ENCODE measurements around the gene FZD8.

FZD8 gene

DNA sequence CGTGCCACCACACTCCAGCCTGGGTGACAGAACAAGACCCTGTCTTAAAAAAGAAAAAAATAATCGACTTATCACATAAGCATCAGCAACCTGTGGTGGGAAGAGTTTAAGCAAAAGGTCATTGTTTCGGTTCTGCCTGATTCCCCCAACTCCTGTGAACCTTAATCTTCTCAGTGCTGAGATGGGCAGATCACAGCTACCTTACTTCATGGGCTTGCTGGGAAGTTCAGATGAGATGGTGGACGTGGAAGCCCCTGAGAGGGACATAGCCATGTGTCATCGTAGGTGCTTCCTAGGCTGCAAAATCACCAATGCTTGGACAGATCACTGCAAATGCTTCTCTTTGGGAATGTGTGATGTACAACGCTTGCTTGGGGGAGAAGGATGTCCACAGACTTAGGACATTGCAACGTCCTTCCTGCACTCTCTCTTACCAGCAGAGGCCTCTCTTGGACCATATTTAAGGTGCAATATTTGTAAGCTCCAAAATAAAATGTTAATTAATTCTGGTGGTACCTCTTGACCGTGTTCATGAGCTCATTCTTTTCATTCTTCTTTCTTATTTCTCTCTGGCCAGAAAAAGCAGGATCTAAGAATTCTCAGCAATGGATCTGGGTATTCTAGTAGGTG lies 28.4 kb downstream of the FZD8 start:
- TF ChIP-seq, protein P1, sequence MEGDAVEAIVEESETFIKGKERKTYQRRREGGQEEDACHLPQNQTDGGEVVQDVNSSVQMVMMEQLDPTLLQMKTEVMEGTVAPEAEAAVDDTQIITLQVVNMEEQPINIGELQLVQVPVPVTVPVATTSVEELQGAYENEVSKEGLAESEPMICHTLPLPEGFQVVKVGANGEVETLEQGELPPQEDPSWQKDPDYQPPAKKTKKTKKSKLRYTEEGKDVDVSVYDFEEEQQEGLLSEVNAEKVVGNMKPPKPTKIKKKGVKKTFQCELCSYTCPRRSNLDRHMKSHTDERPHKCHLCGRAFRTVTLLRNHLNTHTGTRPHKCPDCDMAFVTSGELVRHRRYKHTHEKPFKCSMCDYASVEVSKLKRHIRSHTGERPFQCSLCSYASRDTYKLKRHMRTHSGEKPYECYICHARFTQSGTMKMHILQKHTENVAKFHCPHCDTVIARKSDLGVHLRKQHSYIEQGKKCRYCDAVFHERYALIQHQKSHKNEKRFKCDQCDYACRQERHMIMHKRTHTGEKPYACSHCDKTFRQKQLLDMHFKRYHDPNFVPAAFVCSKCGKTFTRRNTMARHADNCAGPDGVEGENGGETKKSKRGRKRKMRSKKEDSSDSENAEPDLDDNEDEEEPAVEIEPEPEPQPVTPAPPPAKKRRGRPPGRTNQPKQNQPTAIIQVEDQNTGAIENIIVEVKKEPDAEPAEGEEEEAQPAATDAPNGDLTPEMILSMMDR (conservative IDR thresholded peaks at IDR 0.05; ENCODE audit: low read depth, low read length), result peak; percentile 74
- no peak overlapping the region for H3K4me3 ChIP-seq (ENCODE audit: low read length)
- no peak for DNase-seq (ENCODE audit: low read depth)

DNA sequence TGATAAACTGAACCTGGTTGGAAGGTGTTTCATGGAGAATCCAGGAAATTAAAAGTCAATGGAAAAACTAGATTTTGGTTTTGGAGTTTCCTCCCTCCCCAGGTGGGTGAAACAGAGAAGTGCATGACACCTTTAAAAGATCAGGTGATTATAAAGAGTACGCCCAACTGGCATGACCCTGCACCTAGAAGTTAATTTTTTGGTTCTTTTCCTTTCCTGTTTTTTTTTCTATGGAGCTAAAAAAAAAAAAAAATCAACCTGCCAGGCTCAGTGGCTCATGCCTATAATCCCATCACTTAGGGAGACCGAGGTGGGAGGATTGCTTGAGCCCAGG lies 29.0 kb downstream of the FZD8 start:
- TF ChIP-seq, protein P1 (conservative IDR thresholded peaks at IDR 0.05; ENCODE audit: low read depth, low read length), result no peak
- no peak overlapping the region for H3K4me3 ChIP-seq (ENCODE audit: low read length)
- no peak for DNase-seq (ENCODE audit: low read depth)

DNA sequence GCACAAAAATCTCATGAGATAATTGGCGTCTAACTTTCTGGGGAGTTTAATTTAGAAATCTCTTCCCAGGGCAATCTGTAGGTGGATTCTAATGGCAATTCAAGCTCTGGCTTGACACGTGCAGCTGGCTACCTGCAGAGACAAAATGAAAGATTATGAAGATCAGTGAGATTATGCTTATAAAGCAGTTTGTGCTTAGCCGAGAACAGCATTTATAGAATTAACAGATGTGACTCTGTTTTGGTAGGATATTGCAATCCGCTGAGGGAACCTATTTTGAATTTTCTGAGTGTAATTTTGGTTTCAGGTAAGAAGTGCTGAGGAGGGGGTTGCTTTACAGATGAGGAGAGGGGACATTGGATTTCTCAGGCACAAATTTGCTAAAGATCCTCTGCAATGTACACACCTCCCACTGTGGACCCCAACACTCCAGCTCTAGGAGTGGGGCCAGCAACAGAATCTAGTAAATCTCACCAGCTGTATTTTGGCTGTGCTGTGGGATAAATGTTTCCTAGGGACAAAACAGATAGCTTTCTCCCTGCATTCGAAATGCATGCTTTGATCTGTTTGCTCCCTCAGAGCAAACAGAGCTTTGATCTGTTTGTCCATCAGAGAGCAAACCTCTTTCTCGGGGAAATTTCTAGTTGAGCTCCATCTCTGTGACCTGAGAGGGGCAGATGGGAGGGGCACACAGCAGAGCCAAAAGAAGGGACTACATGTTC lies 29.6 kb downstream of the FZD8 start:
- no peak overlapping the region for H3K4me3 ChIP-seq (ENCODE audit: low read length)
- no peak for DNase-seq (ENCODE audit: low read depth)
- TF ChIP-seq, protein P1 (conservative IDR thresholded peaks at IDR 0.05; ENCODE audit: low read depth, low read length), result no peak

GRCh38 chr10:35611750-35612149 lies 30.3 kb downstream of the FZD8 start:
- DNase-seq (ENCODE audit: low read depth), result no peak
- TF ChIP-seq, protein P1 (conservative IDR thresholded peaks at IDR 0.05; ENCODE audit: low read depth, low read length), result no peak
- H3K4me3 ChIP-seq (ENCODE audit: low read length), result no peak overlapping the region

- TF ChIP-seq, protein P1 (conservative IDR thresholded peaks at IDR 0.05; ENCODE audit: low read depth, low read length), result no peak
- no peak for DNase-seq (ENCODE audit: low read depth)
- H3K4me3 ChIP-seq (ENCODE audit: low read length), result no peak overlapping the region
These were observed 33.8 kb downstream of the FZD8 start for GRCh38 chr10:35608328-35608672.

GRCh38 chr10:35607475-35608327 lies 34.4 kb downstream of the FZD8 start:
- no peak for DNase-seq (ENCODE audit: low read depth)
- TF ChIP-seq, protein P1 (conservative IDR thresholded peaks at IDR 0.05; ENCODE audit: low read depth, low read length), result no peak
- peak overlapping the region; percentile 40 for H3K4me3 ChIP-seq (ENCODE audit: low read length)

All from retinal pigment epithelial cell (primary cell).